Renal cortical epithelial cell (primary cell): Measurements from ENCODE around the gene GTPBP3. TPM values are rescaled to one million over a fixed set of nuclear protein-coding genes. Genes with fewer than 3 reads are reported as not detected.

Experiments
- DNase-seq: peaks from one replicate; pipeline ENCODE4 v3.0.0-alpha.2; 2011; ENCODE audit warnings: low read depth
- total RNA-seq: library from RNA; depleted of rRNA; stranded (reverse); fragments of >200 nt; gene quantifications from 2 replicates; pipeline ENCODE4 v1.2.3, GENCODE V29; 2014

GTPBP3 gene
- total RNA-seq, 1 donor from 2014 or later: 19.6 TPM

GRCh38 chr19:17309198-17309964, 28.0 kb upstream of the GTPBP3 start, which contains the start of gene DDA1:
DDA1 (plus strand) TSS chr19:17309563; CDS start chr19:17309655, 92 bp downstream.
- peak; percentile 99 for DNase-seq

- DNase-seq: no peak
These were observed 27.3 kb upstream of the GTPBP3 start for GRCh38 chr19:17309965-17310461.

- peak; percentile 87 for DNase-seq
These were observed 25.7 kb upstream of the GTPBP3 start for GRCh38 chr19:17311455-17312188.

- DNase-seq: no peak
These were observed 24.9 kb upstream of the GTPBP3 start for GRCh38 chr19:17312189-17313113.

DNA sequence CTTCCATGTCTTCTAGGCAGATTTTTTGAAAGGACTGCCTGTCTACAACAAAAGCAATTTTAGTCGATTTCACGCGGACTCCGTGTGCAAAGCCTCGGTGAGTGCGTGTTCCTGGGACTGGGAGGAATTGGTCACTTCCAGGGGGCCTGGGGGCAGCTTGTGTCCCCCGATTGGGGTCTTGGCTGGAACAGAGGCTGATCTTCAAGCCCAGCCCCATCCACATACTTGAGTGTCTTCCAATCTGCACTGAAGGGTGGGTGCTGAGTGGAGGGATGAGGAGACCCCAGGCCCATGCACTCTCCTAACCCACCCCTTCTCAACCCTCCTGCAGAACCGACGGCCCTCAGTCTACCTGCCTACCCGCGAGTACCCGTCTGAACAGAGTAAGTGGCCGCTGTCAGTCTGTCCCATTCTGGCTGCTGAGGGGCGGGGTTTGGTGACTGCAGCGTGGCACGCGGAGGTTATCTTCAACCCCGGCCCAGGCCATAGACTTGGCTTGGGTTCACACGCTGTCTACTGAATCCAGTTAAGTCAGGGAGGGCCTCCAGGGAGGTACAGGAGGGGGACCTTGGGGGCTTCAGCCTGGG, 23.3 kb upstream of the GTPBP3 start:
- no peak for DNase-seq

- DNase-seq: no peak
These were observed 18.4 kb upstream of the GTPBP3 start for GRCh38 chr19:17318966-17319365.

GRCh38 chr19:17319473-17320238, 17.7 kb upstream of the GTPBP3 start:
- no peak for DNase-seq

DNA sequence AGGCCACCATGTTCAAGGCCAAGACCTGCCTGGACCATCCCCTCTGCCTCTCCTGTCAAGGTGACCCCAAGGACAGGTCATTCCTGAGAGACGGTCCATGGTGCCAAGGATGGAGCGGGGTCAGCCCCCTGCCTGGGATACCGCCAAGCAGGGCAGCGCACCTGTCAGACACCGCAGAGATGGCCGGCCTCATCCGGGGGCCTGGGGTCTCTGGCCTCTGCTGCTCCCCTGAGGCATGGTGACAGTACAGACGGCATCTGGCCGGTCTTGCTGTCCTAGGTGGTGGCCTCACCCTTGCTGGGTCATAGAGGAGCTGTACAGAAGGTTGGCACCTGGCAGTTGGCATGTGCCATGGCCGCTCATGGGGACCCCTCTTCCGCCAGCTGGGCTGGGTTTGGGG, 16.9 kb upstream of the GTPBP3 start:
- no peak for DNase-seq

- no peak for DNase-seq
These were observed 15.5 kb upstream of the GTPBP3 start for GRCh38 chr19:17321655-17322489.

DNA sequence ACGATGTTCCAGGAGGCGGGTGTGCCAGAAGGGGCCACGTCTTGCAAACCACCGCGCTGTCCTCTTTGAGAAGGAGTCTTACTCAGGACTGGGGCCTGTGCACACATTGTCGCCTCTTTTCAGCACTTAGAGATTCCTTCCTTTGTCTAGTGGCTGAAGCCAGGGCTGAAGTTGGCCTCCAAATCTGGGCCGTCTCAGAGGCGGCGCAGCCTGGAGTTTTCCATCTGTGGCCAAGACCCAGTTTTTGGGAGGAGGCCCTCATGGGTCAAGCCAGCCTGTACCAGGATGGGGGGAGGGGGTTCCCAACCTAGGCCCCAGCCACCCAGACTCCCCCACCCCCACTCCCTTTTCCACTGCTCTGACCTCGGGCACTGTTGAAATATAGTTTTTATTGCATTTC, 14.5 kb upstream of the GTPBP3 start:
- DNase-seq: no peak

- DNase-seq: no peak
These were observed 13.9 kb upstream of the GTPBP3 start for GRCh38 chr19:17323300-17323963.

DNA sequence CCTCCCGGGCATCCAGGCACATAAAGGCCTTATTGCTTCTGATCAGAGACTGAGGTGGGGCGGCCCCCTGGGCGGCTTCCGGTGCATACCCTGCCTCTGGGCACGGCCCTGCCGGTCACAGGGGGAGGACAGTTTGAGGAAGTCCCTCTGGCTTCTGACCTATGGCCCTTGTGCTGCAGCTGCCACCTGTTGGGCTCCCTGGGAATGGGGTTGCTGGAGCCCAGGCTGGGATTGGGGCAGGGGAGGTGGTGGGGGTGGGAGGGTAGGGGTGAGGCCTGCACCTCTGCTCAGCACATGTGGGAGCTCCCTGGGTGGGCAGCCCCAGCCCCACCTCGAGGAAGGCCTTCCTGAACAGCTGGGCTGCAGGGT, 13.4 kb upstream of the GTPBP3 start:
- no peak for DNase-seq

GRCh38 chr19:17324357-17325114, 12.8 kb upstream of the GTPBP3 start:
- no peak for DNase-seq

DNA sequence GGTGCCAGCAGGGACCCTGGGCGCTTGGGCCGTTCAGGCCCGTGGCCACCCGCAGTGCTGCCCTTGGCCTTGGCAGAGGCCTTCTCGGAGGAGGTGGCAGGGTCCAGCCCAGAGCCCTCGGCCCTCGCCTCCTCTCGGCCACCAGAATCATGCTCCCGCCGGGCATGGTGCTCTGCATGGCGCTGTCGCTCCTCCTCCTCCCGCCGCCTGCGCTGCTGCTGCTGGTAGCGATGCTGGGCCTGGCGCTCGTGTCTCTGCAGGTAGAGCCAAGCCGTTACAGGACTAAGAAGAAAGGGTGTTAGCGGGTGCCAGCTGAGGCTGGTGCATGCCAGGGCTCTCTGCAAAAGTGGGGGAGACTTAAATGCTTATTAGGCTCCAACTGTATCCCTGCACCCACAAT, 12.2 kb upstream of the GTPBP3 start:
- DNase-seq: no peak

DNA sequence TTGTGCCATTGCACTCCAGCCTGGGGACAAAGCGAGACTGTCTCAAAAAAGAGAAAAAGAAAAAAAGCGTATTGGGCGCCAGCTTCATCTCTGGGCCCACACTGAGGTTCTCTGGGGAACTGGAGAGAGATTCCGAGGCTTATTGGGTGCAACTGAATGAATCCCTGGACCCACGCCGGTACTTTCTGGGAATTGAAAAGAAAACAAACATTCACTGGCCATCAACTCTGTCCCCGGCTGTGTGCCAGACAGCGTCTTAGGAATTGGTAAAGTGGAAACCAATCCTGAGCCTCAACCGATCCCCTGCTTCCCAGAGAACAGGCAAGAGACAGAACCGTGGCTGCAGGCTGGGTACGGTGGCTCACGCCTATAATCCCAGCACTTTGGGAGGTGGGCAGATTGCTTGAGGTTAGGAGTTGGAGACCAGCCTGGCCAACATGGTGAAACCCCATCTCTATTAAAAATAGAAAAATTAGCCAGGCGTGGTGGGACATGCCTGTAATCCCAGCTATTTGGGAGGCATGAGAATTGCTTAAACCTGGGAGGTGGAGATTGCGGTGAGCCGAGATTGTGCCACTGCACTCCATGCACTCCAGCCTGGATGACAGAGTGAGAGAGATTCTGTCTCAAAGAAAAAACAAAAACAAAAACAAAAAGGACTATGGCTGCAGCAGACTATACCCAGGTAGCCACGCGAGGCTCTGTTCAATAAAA, 11.3 kb upstream of the GTPBP3 start:
- no peak for DNase-seq

DNA sequence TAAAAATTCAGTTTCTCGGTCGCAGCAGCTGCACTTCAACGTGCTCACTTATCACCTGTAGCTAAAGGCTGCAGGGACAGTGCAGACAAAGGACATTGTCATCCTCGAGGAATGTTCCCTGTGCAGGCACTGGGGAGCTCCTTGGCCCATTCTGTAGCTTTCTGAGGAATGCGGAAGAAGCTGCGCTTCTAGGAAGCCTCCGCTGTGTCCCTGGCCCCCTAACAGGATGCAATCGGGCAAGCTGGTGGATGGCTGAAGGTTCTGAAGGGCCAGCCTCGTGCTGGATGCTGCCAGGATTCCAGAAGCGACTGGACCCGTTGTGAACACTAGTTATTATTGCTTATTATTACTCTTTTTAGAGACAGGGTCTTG, 10.8 kb upstream of the GTPBP3 start:
- DNase-seq: no peak

DNA sequence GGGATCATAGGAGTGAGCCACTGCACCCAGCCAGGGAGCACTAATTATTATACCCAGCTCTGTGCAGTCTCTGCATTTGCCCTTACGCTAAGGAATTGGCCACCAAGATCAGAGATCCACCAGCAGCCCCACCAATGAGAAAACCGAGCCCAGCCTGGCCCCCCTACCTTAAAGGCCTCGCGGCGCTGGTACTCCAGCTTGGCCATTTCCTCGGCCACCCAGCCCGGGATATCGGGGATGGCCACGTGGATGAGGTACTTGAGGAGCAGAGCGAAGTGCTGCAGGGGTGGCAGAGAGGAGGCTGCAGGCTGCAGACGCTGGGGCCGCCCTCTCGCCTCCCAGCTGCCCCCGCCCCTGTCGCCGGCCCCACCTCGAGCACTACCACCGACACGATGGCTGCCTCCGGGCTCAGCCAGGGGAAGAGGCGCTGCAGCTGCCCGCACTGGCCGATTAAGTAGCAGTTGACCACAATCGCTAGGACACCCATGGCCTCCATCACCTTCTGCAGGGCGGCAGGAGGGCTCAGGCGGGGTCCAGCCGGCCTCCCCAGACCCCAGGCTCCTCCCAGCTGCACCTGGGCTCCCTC, 10.2 kb upstream of the GTPBP3 start:
- no peak for DNase-seq
